SJSA1 (cell line): Measurements from ENCODE around the gene SETBP1. TPM values are rescaled to one million over a fixed set of nuclear protein-coding genes. Genes with fewer than 3 reads are reported as not detected.

Source experiments
- DNase-seq, 2 experiments: peaks; one replicate each; pipeline ENCODE4 v3.0.0-alpha.2; 2015 to 2020; ENCODE audit warnings: low spot score in 2 of 2, low read depth in 1 of 2
- H3K27ac ChIP-seq: fragments of 250-450 bp; sonication (Bioruptor Pico); 2 replicates; pipeline ENCODE4 v1.5.1; 2020; ENCODE audit warnings: mild to moderate bottlenecking, moderate library complexity
- H3K27me3 ChIP-seq: fragments of 250-450 bp; sonication (Bioruptor Pico); replicated peaks from 2 replicates; pipeline ENCODE4 v1.5.1; 2020; ENCODE audit warnings: mild to moderate bottlenecking, moderate library complexity
- H3K36me3 ChIP-seq: fragments of 250-450 bp; sonication (Bioruptor Pico); 2 replicates; pipeline ENCODE4 v1.5.1; 2020; ENCODE audit warnings: mild to moderate bottlenecking
- H3K4me1 ChIP-seq: fragments of 250-450 bp; sonication (Bioruptor Pico); replicated peaks from 2 replicates; pipeline ENCODE4 v1.6.1; 2021; ENCODE audit warnings: mild to moderate bottlenecking
- H3K4me3 ChIP-seq: fragments of 250-450 bp; sonication (Bioruptor Pico); 2 replicates; pipeline ENCODE4 v1.5.1; 2020; ENCODE audit warnings: mild to moderate bottlenecking
- H3K9me3 ChIP-seq: fragments of 250-450 bp; sonication (Bioruptor Pico); replicated peaks from 2 replicates; pipeline ENCODE4 v1.5.1; 2020; ENCODE audit warnings: mild to moderate bottlenecking
- total RNA-seq: library from RNA; depleted of rRNA; stranded (reverse); fragments of >200 nt; shearing (Covaris generic); gene quantifications from 2 replicates; pipeline ENCODE4 v1.2.3, GENCODE V29; 2014

Gene SETBP1
- total RNA-seq, 1 experiment from 2014 or later = 9.9 TPM

GRCh38 chr18:44823286-44823685 is 142.6 kb downstream of the SETBP1 start:
- H3K27me3 ChIP-seq = no peaks in the 10 kb centered on the region
- peaks cover 61% of the 10 kb centered on the region for H3K4me1 ChIP-seq
- H3K9me3 ChIP-seq = no peaks in the 10 kb centered on the region; the same call in 1 of the 2 replicates
- no peak overlapping the region for H3K4me3 ChIP-seq
- no peak overlapping the region for H3K27ac ChIP-seq
- no peak for DNase-seq
- no peaks in the 10 kb centered on the region for H3K36me3 ChIP-seq

GRCh38 chr18:44823782-44824181 is 143.1 kb downstream of the SETBP1 start:
- H3K27ac ChIP-seq = no peak overlapping the region
- DNase-seq = no peak

DNA sequence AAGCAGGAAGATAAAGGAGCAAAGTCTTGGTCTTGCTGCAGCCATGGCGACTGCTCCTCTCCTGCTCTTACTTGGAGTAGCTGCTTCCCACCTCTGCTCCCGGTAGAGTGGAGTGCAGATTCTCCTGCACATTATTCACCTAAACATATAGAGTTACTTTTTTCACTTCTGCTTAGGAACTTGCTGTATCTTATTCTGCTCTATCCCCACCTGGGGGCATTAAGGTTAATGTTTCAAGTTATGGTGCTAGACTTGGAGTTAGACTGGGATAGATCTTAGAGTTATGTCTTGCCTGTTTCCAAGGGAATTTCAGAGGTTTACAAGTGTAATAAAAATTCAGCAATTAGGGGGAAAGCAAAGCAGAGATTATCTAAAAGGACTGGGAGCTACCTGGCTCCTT is 144.2 kb downstream of the SETBP1 start:
- no peaks in the 10 kb centered on the region for H3K27me3 ChIP-seq
- no peak overlapping the region for H3K27ac ChIP-seq
- no peaks in the 10 kb centered on the region; the same call in 1 of the 2 replicates for H3K9me3 ChIP-seq
- peaks cover 77% of the 10 kb centered on the region for H3K4me1 ChIP-seq
- H3K36me3 ChIP-seq = no peaks in the 10 kb centered on the region
- H3K4me3 ChIP-seq = no peak overlapping the region
- DNase-seq = no peak

More at GRCh38 chr18:44823782-44824181, 143.1 kb downstream of the SETBP1 start:
- H3K9me3 ChIP-seq = no peaks in the 10 kb centered on the region; the same call in 1 of the 2 replicates
- H3K36me3 ChIP-seq = no peaks in the 10 kb centered on the region
- no peaks in the 10 kb centered on the region for H3K27me3 ChIP-seq
- peaks cover 66% of the 10 kb centered on the region for H3K4me1 ChIP-seq
- no peak overlapping the region for H3K4me3 ChIP-seq

GRCh38 chr18:44826418-44827259 is 146.0 kb downstream of the SETBP1 start:
- Histone ChIP-seq H3K9me3 (no peaks in the 10 kb centered on the region; the same call in 1 of the 2 replicates), H3K4me1 (peaks cover 86% of the 10 kb centered on the region), H3K27ac (peak overlapping the region; percentile 49), H3K4me3 (no peak overlapping the region), H3K36me3 (no peaks in the 10 kb centered on the region), H3K27me3 (no peaks in the 10 kb centered on the region)
- peak; percentile 92 to 93 for DNase-seq

DNA sequence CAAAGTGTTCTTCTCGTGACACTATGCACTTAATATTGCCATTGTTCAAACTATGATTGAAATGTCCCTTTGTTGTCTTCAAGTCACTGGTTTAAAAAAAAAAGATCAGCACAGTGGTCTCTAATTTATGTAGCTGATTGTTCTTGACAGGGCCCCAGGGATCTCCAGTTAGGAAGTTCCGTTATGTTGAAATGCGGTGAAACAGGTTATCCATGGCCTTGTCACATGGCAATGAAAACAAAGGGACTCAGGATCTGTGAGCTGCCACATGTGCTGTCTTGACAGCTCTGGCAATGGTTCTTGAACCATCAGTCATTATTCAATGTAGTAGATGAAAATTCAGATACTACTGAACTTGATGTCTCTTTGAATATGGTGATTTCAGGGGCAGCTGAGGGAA is 147.4 kb downstream of the SETBP1 start:
- no peak for DNase-seq
- no peaks in the 10 kb centered on the region; the same call in 1 of the 2 replicates for H3K9me3 ChIP-seq

DNA sequence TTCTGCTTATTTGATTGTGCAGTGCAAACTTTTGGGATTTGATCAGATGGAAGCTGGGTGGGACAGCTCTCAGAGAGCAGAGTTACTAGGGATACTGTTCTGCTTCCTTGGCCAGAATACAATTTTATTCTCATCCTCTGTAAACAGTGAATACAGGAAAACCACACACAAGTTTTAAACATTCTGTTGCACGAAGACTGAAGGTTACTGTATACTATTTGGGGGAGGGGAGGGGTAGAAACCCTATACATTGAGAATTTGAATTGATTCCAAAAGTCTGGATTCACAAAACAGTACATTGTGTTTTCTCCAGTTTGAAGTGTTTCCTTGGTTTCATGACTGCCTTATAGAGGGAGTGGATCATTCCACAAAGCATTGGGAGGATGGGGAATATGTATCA is 149.9 kb downstream of the SETBP1 start:
- peak overlapping the region; percentile 45 for H3K27ac ChIP-seq
- no peaks in the 10 kb centered on the region; the same call in 1 of the 2 replicates for H3K9me3 ChIP-seq
- no peaks in the 10 kb centered on the region for H3K36me3 ChIP-seq
- H3K4me3 ChIP-seq = no peak overlapping the region
- peak in 1 of 2 experiments; percentile 56 for DNase-seq
- no peaks in the 10 kb centered on the region for H3K27me3 ChIP-seq
- H3K4me1 ChIP-seq = peaks cover 60% of the 10 kb centered on the region

More for the DNA sequence above, 147.4 kb downstream of the SETBP1 start:
- H3K4me1 ChIP-seq = peaks cover 71% of the 10 kb centered on the region
- no peaks in the 10 kb centered on the region for H3K36me3 ChIP-seq
- no peak overlapping the region for H3K27ac ChIP-seq
- no peak overlapping the region for H3K4me3 ChIP-seq
- no peaks in the 10 kb centered on the region for H3K27me3 ChIP-seq

GRCh38 chr18:44833786-44834185 is 153.1 kb downstream of the SETBP1 start:
- no peaks in the 10 kb centered on the region for H3K27me3 ChIP-seq
- peaks cover 50% of the 10 kb centered on the region for H3K4me1 ChIP-seq
- no peak for DNase-seq
- no peak overlapping the region for H3K27ac ChIP-seq
- H3K4me3 ChIP-seq = no peak overlapping the region
- H3K36me3 ChIP-seq = no peaks in the 10 kb centered on the region
- H3K9me3 ChIP-seq = no peaks in the 10 kb centered on the region; the same call in 1 of the 2 replicates

DNA sequence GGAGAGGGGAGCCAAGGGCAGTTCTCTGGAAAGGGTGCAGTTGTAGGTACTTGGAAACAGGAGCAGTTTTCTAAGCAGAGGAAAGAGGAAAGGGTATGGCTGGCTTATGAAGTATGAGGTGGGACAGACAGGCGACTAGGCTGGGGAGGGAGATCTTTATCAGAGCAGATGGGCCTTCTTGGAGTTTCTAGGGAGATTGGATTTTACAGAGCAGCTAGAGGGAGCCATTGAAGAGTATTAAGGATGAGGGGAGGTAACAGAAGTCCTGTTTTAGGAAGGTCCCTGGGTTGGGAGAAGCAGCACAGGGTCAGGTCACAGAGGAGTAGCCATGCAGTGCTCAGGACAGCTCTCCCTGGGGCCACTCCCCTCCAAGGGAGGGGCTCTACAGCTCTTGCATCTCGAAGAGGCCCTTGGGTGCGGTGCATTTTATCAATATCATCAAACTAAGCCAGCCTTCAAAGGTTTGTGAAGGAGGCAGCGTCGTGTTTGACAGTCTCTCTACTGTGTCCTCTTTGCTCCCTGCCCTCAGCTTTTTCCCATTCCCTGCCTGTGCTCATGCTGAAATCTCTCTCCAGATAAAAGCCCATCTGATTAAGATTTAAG is 154.3 kb downstream of the SETBP1 start:
- Histone ChIP-seq H3K27ac (no peak overlapping the region), H3K27me3 (no peaks in the 10 kb centered on the region), H3K4me3 (no peak overlapping the region), H3K36me3 (no peaks in the 10 kb centered on the region), H3K4me1 (peaks cover 49% of the 10 kb centered on the region), H3K9me3 (no peaks in the 10 kb centered on the region; the same call in 1 of the 2 replicates)
- DNase-seq = no peak

DNA sequence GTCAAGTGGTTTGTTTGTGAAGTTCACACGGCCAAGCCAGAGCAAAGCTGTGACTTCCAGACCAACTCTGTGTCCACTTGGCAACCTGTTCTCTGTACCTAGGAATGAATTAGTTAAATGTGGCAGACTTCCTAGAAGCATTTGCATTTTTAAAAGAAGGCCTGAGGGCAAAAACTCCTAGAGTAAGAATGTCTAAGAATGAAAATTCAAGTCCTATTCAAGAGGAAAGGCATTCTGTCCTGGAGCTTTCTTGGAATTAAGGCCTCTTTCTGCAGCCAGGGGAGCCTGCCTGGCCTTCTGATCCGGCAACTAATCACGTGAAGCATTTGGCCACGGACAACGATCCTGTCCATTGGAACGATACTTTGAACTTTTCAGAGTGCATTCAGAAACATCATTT is 155.0 kb downstream of the SETBP1 start:
- H3K4me3 ChIP-seq = no peak overlapping the region
- H3K4me1 ChIP-seq = peaks cover 42% of the 10 kb centered on the region
- H3K27me3 ChIP-seq = no peaks in the 10 kb centered on the region
- no peaks in the 10 kb centered on the region for H3K9me3 ChIP-seq
- H3K36me3 ChIP-seq = no peaks in the 10 kb centered on the region
- H3K27ac ChIP-seq = no peak overlapping the region
- no peak for DNase-seq

DNA sequence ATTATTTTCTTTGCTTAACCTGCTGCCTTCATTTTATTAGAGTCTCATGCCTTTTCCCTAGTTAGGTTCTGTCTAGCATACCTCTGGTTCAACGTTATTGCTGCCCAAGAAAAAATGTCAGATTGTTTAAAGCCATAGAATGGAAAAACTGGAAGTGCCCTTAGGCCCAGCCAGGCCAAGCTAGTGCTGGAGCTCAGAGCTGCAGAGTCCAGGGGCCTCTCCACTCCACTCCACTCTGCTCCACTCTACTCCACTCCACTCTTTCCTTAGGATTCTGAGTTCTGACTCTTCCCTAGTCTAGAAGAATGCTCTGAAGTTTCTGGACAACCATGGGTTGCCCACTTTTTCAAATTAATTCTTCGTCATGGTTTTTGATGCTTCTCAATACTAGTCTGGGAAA is 155.6 kb downstream of the SETBP1 start:
- Histone ChIP-seq H3K9me3 (no peaks in the 10 kb centered on the region), H3K27me3 (no peaks in the 10 kb centered on the region), H3K4me1 (peaks cover 40% of the 10 kb centered on the region), H3K36me3 (no peaks in the 10 kb centered on the region), H3K4me3 (no peak overlapping the region), H3K27ac (no peak overlapping the region)
- no peak for DNase-seq

- H3K4me1 ChIP-seq = peaks cover 40% of the 10 kb centered on the region
- no peaks in the 10 kb centered on the region for H3K9me3 ChIP-seq
- H3K4me3 ChIP-seq = no peak overlapping the region
- peak overlapping the region; percentile 72 for H3K27ac ChIP-seq
- no peaks in the 10 kb centered on the region for H3K36me3 ChIP-seq
- peak; percentile 84 to 93 for DNase-seq
- no peaks in the 10 kb centered on the region for H3K27me3 ChIP-seq
Observed at GRCh38 chr18:44837482-44838180, 156.9 kb downstream of the SETBP1 start.

- H3K9me3 ChIP-seq = no peaks in the 10 kb centered on the region
- H3K36me3 ChIP-seq = no peaks in the 10 kb centered on the region
- H3K4me3 ChIP-seq = no peak overlapping the region
- peak; percentile 79 to 85 for DNase-seq
- H3K27ac ChIP-seq = peak overlapping the region; percentile 72
- peaks cover 40% of the 10 kb centered on the region for H3K4me1 ChIP-seq
- H3K27me3 ChIP-seq = no peaks in the 10 kb centered on the region
Observed at GRCh38 chr18:44838971-44839666, 158.4 kb downstream of the SETBP1 start.

DNA sequence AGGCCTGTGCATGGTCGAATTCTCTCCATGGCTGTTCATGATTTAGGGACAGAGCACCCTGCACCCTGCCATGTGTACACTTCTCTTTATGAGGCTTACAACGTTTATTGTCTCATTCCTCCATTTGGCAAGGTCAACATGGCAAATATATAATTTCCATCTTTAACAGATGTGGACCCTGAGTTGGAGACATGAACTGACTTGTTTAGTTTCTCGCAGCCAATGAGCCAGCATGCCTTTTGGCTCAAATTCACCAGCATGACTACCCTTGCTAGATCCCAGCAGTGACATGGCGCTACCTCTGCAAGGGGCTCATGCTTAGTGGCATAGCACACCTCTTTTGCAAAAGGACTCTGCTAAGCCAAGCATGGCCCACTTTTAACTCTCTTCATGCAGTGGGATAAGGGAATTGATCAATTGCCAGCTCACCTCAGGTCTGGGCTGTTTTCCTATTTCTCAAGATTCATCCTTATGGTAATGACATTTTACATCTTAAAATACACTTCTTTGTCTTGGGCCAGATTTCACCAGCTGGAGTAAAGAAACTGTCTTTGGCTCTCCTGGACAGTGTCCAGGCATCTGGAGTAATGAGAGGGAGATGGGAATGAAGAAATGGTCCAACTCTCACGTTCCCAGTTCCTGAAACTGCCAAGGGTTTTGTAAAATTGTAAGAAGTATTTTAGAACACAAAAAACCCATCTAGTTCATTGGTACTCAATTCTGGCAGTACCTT is 159.5 kb downstream of the SETBP1 start:
- Histone ChIP-seq H3K27ac (no peak overlapping the region), H3K27me3 (no peaks in the 10 kb centered on the region), H3K9me3 (no peaks in the 10 kb centered on the region), H3K36me3 (no peaks in the 10 kb centered on the region), H3K4me1 (peaks cover 40% of the 10 kb centered on the region), H3K4me3 (no peak overlapping the region)
- no peak for DNase-seq
